ENCODE measurements around the gene MYO10.

GRCh38 chr5:16980983-16981382, 44.9 kb upstream of the MYO10 start:
- TF ChIP-seq CTCF (IDR thresholded peaks at IDR 0.05; ENCODE audit: insufficient read depth, low read depth, low read length) (no peak), EZH2 (IDR thresholded peaks at IDR 0.05; ENCODE audit: insufficient read depth, low read length) (no peak)
